NCI-H2196 (cell line): Measurements from ENCODE around the gene NPHP4.

Experiments
- DNase-seq: peaks from one replicate; lab custom pipeline; 2025; ENCODE audit not compliant: unreplicated experiment; lab: John Stamatoyannopoulos, UW

Gene NPHP4

DNA sequence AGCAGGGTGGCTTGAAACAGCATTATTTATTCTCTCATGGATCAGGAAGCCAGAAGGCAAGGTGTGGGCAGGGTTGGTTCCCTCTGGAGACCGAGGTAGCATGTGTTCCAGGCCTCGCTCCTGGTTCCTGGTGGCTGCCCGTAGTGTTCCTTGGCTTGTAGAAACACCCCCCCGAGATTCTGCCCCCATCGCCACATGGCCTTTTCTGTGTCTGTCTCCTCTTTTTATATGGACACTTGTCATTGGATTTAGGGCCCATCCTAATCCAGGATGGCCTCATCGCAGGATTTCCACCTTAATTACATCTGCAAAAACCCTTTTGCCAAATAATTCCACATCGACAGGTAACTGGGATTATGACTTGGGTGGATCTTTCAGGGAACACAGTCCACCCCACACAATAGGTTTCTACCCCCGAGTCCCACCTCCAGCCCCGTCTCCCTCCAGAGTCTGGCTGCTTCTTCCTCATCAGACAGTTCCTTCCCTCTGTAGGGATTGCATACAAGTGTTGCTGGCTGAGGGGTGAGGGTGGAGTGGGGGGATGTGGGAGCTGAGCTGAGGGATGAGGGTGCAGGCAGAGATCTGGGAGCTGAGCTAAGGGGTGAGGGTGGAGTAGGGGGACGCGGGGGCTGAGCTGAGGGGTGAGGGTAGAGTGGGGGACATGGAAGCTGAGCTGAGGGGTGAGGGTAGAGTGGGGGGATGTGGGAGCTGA, 12.3 kb upstream of the NPHP4 start:
- no peak for DNase-seq

DNA sequence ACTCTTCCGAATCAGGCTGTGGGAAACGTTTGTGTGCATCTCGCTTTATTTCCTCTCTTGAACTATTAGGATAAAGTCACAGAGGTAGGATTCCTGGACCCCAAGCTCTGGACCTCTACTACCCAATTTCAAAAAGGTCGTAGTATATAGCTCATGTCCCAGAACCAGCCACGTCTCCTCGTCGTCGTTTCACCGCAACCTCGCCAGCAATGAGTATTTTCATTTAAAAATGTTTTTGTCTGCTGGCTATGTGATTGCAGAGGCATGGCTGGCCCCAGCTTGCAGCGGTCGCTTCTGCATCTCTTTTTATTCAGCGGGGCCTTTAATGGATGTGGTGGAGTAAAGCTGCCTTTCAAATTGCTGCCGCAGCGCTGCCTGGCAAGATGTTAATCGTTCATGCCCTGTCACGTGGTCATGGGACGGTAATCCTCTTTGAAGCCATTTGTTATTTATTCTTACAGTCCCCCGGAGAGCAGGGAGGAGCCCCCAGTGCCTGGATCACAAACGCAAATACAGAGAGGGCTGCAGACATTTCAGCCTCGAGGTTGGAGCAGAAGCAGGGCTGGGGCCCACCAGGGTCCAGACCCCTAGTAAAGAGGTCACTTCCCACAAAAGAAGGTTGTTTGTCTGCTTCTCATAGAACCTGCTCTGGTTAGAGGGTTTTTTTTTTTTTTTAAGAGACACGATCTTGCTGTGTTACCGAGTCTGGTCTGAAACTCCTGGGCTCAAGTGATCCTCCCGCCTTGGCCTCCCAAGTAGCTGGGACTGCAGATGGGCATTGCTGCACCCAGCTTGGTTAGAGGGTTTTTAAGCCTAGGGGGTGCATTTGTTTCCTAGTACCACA, 11.6 kb upstream of the NPHP4 start:
- no peak for DNase-seq

DNA sequence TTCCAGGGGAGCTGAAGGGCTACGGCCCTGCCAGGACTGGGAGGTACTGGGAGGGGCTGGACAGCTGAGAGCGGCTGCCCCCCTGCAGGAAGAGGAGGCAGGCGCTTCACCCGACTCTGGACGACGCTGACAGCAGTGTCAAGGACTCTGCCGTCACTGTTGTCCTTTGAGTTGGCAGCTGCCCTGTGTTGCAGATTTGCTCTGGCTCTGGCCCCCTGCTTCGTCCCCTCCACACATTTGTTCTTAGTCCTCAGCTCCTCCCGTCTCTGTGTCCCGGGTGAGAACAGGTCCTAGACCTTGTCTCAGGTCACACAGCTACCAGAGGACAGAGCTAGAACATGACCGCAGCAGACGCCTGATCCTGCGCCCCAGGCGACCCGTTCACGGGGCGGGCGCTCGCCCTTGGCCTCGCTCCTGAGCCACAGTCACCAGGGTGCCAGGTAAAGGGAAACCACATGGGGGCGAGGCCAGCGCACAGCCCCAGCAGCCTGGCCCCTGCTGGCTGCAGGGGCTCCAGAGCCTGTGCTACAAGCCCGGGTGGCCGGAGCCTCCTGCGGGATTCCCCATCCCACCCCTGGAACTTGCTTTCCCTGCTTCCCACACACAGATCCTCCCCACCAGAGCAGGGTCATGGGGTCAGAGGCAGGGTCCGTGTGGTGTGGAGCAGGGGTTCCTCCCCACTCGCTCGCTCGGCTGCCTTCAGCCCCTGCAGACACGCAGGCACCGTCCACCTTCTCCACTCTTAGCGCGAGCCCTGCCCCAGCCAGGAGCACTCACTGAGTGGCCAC, 10.7 kb upstream of the NPHP4 start:
- DNase-seq: peak; percentile 36

DNA sequence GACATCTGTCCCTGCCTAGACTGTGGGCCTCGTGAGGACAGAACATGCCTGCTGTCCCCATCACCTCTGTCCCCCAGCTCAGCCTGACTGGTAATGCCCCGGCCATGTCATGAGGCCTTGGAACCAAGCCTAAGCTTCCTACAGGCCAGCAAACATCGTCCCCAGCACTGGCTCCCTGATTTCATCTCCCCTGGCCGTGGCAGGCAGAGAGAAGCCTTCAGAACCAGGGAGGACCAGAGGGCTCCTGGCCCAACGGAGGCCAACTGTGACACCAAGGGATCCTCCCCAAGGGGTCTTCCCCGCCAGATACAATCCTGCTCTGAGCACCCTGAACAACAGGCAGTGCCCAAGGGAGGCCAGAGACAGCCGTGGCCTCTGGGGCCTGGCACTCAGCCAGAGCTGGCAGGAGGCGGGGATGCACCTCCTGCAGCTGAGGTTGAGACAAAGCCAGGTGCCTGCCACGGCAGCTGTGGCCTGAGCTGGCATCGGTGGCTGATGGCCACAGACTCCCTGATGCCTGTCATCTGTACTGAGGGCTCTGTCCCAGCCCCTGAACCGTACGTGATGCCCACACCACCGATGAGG, 9.9 kb upstream of the NPHP4 start:
- peak; percentile 82 for DNase-seq

DNA sequence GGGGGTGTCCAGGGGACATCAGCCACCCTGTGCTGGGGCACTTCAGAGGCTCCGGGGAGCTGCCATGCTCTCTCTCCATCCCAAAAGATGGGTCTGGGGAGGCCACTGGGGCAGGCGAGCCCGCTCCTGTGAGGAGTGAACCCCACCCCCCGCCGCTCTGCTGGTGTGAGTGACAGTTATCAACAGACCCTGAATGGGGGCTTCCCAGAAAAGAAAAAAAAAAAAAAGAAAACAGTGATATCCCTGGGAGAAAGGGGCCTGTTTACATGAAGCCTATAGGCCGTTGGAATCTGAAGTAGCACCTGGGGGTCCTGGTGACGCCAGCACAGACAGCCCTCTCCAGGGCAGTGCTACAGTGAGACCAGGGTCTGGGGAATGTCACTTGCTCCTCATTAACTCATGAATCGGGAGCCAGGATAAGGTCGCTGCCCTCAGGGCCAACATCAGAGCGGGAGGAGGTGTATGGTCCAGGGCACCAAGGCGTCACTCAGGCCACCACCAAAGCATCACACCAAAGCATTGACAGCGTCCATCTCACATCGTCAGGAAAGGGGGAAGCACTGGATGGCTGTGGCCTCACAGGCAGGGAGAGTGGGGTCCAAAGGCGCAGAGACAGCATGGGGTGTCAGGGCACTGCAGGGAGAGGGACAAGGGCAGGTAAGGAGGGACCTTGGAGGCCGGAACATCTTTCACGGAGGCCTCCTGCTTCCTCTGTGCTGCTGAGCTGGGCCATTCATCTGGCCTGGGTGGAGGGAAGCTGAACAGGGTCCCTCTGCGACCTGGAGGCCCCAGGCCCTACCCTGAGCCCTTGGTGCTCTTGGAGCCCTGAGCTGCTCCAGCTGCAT, 8.4 kb upstream of the NPHP4 start:
- no peak for DNase-seq

DNA sequence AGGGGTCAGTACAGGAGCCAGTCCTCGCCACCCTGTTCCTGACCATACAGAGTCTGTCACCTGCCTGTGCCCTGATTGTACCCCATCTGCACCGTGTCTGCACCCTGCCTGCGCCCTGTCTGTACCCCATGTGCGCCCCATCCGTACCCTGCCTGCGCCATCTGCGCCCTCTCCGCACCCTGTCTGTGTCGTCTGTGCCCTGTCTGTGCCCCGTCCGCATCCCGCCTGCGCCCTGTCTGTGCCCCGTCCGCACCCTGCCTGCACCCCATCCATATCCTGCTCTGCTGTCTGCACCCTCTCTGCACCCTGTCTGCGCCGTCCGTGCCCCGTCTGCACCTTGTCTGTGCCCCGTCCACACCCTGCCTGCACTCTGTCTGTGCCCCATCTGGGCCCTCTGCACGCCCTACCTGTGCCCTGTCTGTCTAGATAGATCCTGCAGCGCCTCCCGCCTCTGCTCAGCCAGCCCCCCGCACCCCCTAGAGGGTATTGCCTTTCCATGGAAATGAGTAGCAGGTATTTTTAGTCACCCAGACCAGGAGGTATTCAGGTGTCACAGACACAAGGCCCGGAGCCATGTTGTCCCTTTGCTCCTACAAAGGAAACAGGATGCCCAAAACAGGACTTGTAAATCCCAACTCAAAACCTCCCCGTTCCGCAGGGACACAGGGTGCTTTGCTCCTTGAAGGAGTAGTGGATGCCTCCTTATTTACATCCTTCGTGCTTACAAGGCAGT, 7.7 kb upstream of the NPHP4 start:
- DNase-seq: no peak

DNA sequence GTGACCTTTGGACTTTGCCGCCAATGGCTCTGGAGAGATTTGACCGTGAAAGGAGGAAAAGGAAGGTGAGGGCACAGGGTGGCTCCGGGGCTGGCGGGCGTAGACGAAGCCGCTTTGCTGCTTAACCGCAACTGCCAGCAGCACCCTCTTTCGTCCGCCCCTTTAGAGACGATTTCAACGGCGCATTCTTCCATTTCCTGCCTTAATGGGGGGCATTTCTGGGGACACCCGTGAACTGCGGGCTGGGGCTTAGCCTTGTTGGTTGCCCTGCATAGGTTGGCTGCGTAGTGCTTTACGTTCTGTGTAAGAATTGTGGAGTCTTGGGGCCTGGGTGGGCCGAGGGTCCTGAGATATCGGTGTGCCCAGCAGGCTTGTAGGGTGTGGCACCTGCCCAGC, 6.7 kb upstream of the NPHP4 start:
- DNase-seq: no peak

DNA sequence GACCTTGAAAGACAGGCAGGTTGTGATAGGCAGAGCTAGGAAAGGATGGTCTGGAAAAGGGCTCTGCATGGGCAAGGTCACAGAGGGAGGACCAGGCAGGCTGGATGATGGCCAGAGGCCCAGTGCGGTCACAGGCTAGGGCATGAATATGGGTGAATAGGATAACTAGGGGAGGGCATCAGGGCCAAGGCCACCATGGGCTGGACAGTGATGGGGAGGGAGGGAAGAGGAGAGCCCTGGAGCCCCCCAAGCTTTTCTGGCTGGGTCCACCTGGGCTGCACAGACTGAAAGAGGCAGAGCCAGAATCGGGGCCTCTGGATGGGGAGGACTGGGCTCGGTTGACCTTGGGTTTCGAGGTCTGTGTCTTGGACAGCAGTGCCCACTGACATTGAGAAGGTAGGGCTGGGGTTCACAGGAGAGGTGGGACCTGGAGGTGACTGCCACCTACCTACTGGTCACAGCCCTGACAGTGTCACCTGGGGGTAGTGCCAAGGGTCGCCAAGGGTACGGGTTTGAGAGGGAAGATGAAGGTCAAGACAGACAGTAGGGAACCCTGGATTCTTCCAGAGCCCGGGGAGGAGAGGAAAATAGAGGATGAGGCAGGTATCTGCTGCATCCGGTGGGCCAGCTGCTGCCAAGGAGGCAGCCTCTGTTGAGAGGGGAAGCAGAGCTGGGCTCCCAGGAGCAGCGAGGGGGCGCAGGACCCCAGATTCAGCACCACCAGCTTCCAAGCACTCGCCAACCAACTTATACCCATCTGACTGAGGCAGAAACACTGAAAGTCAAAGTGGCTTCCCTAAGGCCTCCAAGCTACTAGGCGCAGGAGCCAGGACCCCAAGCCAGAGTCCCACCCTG, 6.1 kb upstream of the NPHP4 start:
- no peak for DNase-seq

DNA sequence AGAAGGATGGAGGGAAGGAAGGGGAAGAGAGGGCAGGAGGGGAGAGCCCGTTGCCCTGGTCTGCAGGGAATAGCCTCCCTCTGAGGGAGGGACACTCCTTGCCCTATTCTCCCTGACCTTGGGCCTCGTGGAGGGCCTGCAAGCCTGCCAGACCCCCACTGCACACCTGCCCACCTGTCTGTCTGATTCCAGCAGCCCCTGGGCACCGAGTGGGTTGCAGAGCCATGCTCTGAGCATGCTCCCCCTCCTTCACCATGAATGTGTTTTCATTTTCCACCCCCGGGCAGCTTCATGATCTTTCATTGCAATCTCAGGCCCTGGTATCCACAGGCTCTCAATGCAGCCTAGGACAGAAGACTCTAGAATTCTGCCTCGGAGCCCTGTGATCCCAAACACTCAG, 5.1 kb upstream of the NPHP4 start:
- no peak for DNase-seq

DNA sequence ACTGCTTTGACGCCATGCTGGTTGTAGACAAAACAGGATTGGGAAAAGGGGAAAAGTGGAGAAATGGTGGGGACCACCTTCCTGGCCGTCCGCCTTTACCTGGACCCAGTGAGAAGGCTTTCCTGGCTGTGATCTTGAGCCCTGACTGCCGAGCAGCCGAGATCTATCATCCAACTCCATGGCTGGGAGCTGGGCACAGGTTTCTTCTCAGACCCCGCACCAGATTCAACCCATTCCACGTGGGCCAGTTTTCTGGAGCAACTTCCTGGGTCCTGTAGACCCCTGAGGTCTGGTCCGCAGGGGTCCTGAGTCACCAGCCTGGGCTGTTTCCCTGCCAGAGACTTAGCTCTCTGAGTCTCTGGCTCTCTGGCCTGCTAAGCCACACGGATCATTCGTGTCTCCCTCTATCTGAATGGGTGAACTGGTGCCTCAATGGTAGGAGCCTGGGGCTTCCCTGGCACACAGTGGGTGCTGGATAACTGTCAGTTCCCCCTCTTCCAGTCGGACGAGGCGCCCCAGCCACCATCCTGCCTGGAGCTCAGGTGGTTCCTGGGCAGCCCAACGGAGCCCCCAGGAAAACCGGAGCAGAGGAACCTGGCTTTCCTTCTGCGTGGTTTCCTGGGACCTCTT, 4.5 kb upstream of the NPHP4 start:
- DNase-seq: no peak

DNA sequence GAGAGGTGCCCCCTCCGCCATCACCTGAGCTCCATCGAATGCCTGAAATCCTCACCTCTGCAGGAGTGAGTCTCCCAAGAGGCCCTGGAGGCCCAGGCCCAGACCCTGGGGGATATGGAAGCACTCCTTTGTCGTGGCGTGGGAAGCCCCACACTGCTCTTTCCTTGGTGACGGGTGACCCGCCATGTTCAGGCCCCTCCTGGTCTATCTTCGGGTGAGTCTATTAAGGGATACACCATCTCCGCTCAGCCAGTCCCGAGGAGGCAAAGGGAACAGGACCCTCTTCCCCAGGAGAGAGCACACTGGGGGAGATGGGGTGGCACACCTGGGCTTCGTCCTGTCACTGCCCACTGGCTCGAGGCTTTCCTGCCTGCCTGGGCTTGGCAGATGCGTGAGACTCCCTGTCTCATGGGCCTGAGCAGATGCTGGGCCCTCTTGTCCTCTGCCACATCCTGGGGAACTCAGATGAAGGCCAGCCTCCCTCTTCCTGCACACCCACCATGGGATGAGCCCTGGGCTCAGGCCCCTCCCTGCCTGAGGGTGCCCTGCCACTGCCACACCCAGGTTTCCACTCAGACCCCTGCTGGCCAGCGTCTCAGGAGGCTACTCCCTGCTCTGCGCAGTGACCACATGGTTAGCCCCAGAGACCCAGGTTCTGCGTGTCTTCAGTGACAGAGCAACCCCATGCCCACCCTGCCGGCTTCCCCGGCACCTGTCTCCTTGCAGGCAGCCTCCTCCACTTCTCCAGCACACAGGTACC, 3.8 kb upstream of the NPHP4 start:
- DNase-seq: no peak

DNA sequence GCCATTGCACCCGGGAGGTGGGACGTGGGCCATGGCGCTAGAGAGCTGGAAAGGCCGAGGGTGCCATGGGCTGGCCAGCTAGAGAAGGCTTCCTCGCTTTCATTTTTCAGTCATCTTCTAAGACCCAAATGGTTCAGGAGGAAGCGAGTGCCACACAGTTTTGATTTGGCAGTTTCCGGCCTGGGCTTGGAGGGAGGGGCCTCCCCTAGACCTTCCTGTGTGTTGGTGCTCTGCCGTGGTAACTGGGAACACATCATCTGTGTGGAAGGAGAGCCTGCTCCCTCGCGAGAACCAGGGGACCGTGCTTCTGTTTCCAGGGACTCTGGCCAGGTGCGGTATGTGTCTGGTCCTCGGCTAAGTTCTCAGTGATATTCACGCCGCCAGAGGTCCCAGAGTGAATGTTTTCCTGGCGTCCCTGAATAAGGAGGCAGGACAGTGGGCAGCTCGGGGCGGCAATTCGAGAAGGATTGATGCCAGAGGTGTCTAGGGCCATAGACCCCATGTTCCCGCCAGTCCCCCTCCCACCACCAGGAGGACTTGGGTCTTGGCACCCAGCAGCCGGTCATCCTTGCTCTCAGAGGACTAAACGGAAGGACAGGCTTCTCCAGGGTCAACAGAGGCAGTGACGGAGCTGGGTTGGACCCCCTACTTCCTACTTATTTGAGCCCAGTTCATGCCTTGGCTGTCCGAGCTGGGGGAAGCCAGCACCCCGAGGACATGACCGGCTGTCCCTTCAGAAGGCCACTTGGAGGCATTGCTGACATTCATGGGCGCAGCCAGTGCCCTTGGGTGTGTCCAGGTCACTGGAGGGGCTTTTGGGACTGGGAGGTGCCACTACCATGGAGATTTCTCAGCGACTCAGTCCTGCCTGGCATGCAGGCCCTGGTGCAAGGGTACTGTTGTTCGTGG, 2.7 kb upstream of the NPHP4 start:
- no peak for DNase-seq

DNA sequence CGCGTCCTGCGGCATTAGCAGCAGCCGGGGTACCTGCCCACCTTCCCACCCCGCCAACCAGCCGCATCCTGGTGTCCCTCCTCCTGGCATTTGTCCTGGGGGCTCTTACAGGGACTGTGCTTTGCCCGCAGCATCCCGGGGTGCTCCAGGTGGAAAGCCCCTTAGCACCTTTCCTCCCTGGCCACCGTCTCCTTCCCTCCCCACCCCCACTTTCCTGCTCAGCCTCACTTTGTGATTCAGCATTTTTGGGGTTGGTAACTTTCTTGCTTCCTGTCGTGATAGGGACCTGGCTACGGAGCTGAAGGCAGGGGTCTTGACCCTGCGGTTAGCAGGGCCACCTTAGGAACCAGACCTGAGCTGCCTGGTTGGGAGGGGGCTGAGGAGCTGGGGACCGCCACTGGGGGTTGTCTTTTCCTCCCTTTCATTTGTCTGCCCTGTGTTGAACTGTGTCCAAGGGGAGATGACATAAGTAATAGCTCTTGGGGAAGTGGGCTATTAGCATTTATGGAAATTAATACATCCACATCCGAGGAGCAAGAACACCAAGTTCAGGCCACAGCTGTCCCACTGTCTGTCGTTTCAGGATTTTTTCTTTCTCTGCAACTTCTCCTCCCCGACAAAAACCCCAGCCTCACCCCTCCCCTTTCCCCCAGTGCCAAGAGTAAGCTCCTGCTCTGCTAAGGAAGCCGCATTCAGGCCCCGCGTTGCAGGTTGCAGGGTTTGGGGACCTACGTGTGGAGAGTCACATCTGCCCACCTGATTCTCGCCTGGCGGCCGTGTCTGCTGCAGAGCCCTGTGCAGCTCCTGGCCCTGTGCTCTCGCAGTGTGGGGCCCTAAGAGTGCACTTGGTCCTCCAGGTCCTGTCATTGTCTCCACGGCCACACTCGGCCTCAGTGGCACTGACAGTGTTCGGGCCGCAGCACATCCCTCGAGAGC, 1.6 kb upstream of the NPHP4 start:
- DNase-seq: no peak

DNA sequence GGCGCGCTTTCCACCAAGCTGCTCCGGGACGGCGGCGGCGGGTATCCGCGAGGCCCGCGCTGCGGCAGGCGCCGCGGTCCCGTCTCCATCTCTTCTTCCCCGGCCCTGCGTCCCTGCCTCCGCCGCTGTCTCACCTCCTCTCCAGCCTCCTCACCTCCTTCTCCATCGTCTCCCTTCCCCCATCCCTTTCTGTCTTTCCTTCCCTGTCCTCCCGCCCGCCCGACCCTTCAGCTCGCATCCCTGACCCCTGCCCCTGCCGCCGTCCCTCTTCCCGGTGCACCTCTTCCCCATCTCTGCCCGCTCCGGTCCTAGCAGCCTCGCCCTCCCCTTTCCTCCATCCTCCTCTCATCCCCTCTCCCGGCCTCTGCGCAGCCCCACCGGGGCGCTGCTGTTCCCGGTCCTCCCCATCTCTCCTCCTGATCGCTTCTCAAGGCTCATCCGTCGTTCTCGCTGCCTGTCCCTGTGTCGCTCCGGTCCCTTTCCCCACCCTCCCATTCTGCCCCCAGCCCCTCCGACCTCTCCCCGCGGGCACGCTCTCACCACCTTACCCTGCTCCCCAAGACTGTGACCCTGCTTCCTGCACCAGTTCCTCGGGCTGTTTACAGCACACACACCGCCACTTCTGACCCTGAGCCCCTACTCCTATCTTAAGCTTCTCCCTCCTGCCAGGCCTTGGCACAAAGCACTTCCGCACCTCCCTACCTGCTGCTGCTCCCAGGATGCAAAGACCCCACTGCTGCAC, 760 bp upstream of the NPHP4 start:
- DNase-seq: no peak
